ENCODE measurements around the gene MAP3K21. TPM values are rescaled to one million over a fixed set of nuclear protein-coding genes. Genes with fewer than 3 reads are reported as not detected.

MAP3K21 gene
- total and polyA plus RNA-seq, 2 of the 4 experiments (the other 2 are of a cell fraction): 0.15 to 0.18 TPM

GRCh38 chr1:233390842-233391737 is 63.6 kb downstream of the MAP3K21 start:
- Histone ChIP-seq H3K9me1 (ENCODE audit: insufficient read depth, low read length) (no peaks in the 10 kb centered on the region), H3K18ac (ENCODE audit: low read depth, low read length) (no peak overlapping the region), H4K5ac (ENCODE audit: low read depth, low read length) (no peak overlapping the region), H2BK15ac (ENCODE audit: low read depth, low read length) (no peak overlapping the region), H3K14ac (replicated peaks; ENCODE audit: low read depth, low read length) (no peak overlapping the region), H2AFZ (replicated peaks; ENCODE audit: low read length, poor library complexity) (no peak overlapping the region), H3K4me3 (ENCODE audit: insufficient read depth, low read depth, low read length) (no peak overlapping the region), H2BK5ac (ENCODE audit: low read depth, low read length, poor library complexity, severe bottlenecking) (no peak overlapping the region), H3K56ac (ENCODE audit: extremely low read depth, insufficient read depth, low read length) (no peak overlapping the region), H3K4me2 (ENCODE audit: low read depth, low read length) (no peak overlapping the region), H3K4me1 (ENCODE audit: control insufficient read depth, insufficient read depth, low read length) (no peaks in the 10 kb centered on the region), H3K23ac (ENCODE audit: low read depth, low read length) (no peak overlapping the region), H3K9ac (ENCODE audit: low read depth, low read length) (no peak overlapping the region), H3K27ac (ENCODE audit: insufficient read depth, low read length) (no peak overlapping the region), H4K91ac (ENCODE audit: insufficient read depth, low read depth, low read length) (no peak overlapping the region), H3K4ac (ENCODE audit: low read depth, low read length) (no peak overlapping the region), H3K36me3 (ENCODE audit: control insufficient read depth, insufficient read depth, low read length) (no peaks in the 10 kb centered on the region), H3K27me3 (ENCODE audit: control insufficient read depth, insufficient read depth, low read length) (no peaks in the 10 kb centered on the region; the same call in 1 of the 2 replicates), H2BK20ac (ENCODE audit: low read depth, low read length) (no peak overlapping the region), H4K8ac (ENCODE audit: low read depth in 2 of 2, low read length in 2 of 2) (no peak overlapping the region), H4K20me1 (ENCODE audit: insufficient read depth, low read length) (no peaks in the 10 kb centered on the region), H2AK9ac (replicated peaks; ENCODE audit: low read depth, low read length, poor library complexity) (no peak overlapping the region), H2BK120ac (ENCODE audit: low read depth, low read length) (no peak overlapping the region), H3K9me3 (ENCODE audit: control insufficient read depth, insufficient read depth, low read length) (no peaks in the 10 kb centered on the region), H3K79me1 (ENCODE audit: low read depth in 1 of 2, low read length in 2 of 2) (no peaks in the 10 kb centered on the region), H2AK5ac (ENCODE audit: low read depth, low read length) (no peak overlapping the region)
- no TSS peak for BruUV-seq (replicated peaks)
- in situ Hi-C loops (cut with MboI; ENCODE audit: low sequenced_read_pairs) (loop anchor here (10.0 kb wide), 1 partner anchor 674 kb away; no protein-coding TSS in a partner anchor), dilution Hi-C loops (cut with HindIII; ENCODE audit: low sequenced_read_pairs, unreplicated experiment) (no loop called here), intact Hi-C loops (cut with micrococcal nuclease) (no loop called here)
- CTCF ChIA-PET: no interaction called here
- POLR2A ChIA-PET (ENCODE audit: unreplicated experiment): no interaction called here
- DNase-seq: no peak
- ATAC-seq (ENCODE audit: low read depth): no peak
- WGBS, 2 experiments (ENCODE audit: extremely low coverage in 2 of 2, insufficient read length in 1 of 2): no CpG with 5 or more reads among the region's 3 CpGs
- TF ChIP-seq CTCF (conservative IDR thresholded peaks at IDR 0.05; ENCODE audit: low read depth, low read length) (no peak), CEBPB (IDR thresholded peaks at IDR 0.05; ENCODE audit: low read depth, low read length) (no peak), MAFK (IDR thresholded peaks at IDR 0.05; ENCODE audit: low read depth, low read length) (no peak), RCOR1 (IDR thresholded peaks at IDR 0.05; ENCODE audit: insufficient replicate concordance, low read length) (no peak), CHD1 (IDR thresholded peaks at IDR 0.05; ENCODE audit: low read depth, low read length) (no peak), RAD21 (IDR thresholded peaks at IDR 0.05; ENCODE audit: low read length) (no peak), FOS (IDR thresholded peaks at IDR 0.05; ENCODE audit: low read depth, low read length) (no peak), SMC3 (IDR thresholded peaks at IDR 0.05; ENCODE audit: low read depth, low read length) (no peak), MXI1 (IDR thresholded peaks at IDR 0.05; ENCODE audit: borderline replicate concordance, low read depth, low read length) (no peak), RFX5 (IDR thresholded peaks at IDR 0.05; ENCODE audit: low read depth, low read length) (no peak), BHLHE40 (IDR thresholded peaks at IDR 0.05; ENCODE audit: low read depth, low read length) (no peak), NFE2L2 (IDR thresholded peaks at IDR 0.05; ENCODE audit: low read depth, low read length) (no peak), MAZ (IDR thresholded peaks at IDR 0.05; ENCODE audit: borderline replicate concordance, low read depth, low read length) (no peak), ELK1 (IDR thresholded peaks at IDR 0.05; ENCODE audit: borderline replicate concordance, low read depth, low read length) (no peak)
